Measurements from ENCODE around the gene KDELR3.

Gene KDELR3

GRCh38 chr22:38471237-38471636, 3.3 kb downstream of the KDELR3 start:
- Histone ChIP-seq H3K27me3 (no peaks in the 10 kb centered on the region; the same call in 1 of the 2 replicates), H3K4me3 (ENCODE audit: low read depth, low read length) (no peak overlapping the region), H3K4me1 (no peaks in the 10 kb centered on the region), H3K36me3 (no peaks in the 10 kb centered on the region), H3K9me3 (no peaks in the 10 kb centered on the region)
- no peak for DNase-seq
- no peak for TF ChIP-seq CTCF (IDR thresholded peaks at IDR 0.05; ENCODE audit: low read depth, low read length)

- Histone ChIP-seq H3K9me3 (no peaks in the 10 kb centered on the region), H3K4me3 (ENCODE audit: low read depth, low read length) (no peak overlapping the region), H3K36me3 (no peaks in the 10 kb centered on the region), H3K27me3 (no peaks in the 10 kb centered on the region; the same call in 1 of the 2 replicates), H3K4me1 (no peaks in the 10 kb centered on the region)
- no peak for TF ChIP-seq CTCF (IDR thresholded peaks at IDR 0.05; ENCODE audit: low read depth, low read length)
- DNase-seq, result no peak
Observed at GRCh38 chr22:38474003-38474607, 6.2 kb downstream of the KDELR3 start.

GRCh38 chr22:38477585-38477984, 9.7 kb downstream of the KDELR3 start:
- Histone ChIP-seq H3K27me3 (no peaks in the 10 kb centered on the region), H3K4me1 (no peaks in the 10 kb centered on the region)
- TF ChIP-seq CTCF (IDR thresholded peaks at IDR 0.05; ENCODE audit: low read depth, low read length), result no peak

GRCh38 chr22:38479096-38479837, 11.4 kb downstream of the KDELR3 start:
- H3K4me3 ChIP-seq (ENCODE audit: low read depth, low read length), result no peak overlapping the region
- no peak for TF ChIP-seq CTCF (IDR thresholded peaks at IDR 0.05; ENCODE audit: low read depth, low read length)

More at GRCh38 chr22:38477585-38477984, 9.7 kb downstream of the KDELR3 start:
- no peak overlapping the region for H3K4me3 ChIP-seq (ENCODE audit: low read depth, low read length)
- DNase-seq, result no peak
- H3K9me3 ChIP-seq, result no peaks in the 10 kb centered on the region
- H3K36me3 ChIP-seq, result peaks cover 23% of the 10 kb centered on the region

GRCh38 chr22:38481162-38481870, 13.4 kb downstream of the KDELR3 start:
- TF ChIP-seq CTCF (IDR thresholded peaks at IDR 0.05; ENCODE audit: low read depth, low read length), result no peak
- peaks cover 56% of the 10 kb centered on the region for H3K36me3 ChIP-seq
- H3K9me3 ChIP-seq, result no peaks in the 10 kb centered on the region
- no peaks in the 10 kb centered on the region for H3K4me1 ChIP-seq
- H3K27me3 ChIP-seq, result no peaks in the 10 kb centered on the region
- no peak for DNase-seq
- H3K4me3 ChIP-seq (ENCODE audit: low read depth, low read length), result no peak overlapping the region

More at GRCh38 chr22:38479096-38479837, 11.4 kb downstream of the KDELR3 start:
- H3K9me3 ChIP-seq, result no peaks in the 10 kb centered on the region
- H3K27me3 ChIP-seq, result no peaks in the 10 kb centered on the region
- DNase-seq, result no peak
- H3K36me3 ChIP-seq, result peaks cover 40% of the 10 kb centered on the region
- no peaks in the 10 kb centered on the region for H3K4me1 ChIP-seq

All from BE2C (cell line).